ENCODE measurements around the gene ACOT11.

DNA sequence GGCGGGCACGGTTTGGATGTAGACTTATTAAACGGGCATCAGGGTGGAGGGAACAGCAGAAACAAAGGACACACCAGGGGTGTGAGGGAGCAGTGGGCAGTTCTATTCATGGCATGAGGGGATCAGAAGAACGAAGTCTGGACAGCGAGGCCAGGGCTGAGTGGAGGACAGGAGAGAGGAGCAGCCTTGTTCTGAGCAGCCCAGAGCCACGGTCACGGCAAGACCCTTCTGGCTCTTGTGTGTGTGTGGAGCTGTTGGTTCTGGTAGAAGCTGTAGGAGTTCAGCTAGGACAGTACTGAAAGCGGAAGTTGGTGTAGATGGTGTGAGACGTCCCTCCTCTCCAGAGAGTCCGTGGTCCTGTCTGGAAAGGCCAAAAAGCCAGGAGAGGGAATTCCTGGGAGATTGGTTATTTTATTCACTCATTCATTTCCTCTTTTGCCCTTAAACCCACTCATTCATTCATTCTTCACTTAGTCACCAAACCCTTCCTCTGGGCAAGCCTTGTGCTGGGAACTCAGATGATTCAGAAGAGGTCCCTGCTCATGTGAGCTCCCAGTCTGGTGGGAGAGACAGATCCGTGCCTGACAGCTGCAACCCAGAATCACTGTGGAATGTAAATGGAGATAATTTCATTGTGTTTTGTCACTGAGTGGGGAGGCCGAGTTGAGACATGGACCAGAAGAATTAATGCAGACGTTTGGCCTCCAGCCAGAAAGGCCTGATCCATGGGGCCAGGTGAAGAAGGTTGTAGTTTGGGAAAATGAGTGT, 4.1 kb upstream of the ACOT11 start:
- TF ChIP-seq POLR2AphosphoS5 (IDR thresholded peaks at IDR 0.05) (no peak), EP300 (IDR thresholded peaks at IDR 0.05) (no peak), CTCF (IDR thresholded peaks at IDR 0.05) (no peak), POLR2A (IDR thresholded peaks at IDR 0.05) (no peak)

Data from sigmoid colon (tissue), 4 donors.